ENCODE results near the gene CRYL1.

DNA sequence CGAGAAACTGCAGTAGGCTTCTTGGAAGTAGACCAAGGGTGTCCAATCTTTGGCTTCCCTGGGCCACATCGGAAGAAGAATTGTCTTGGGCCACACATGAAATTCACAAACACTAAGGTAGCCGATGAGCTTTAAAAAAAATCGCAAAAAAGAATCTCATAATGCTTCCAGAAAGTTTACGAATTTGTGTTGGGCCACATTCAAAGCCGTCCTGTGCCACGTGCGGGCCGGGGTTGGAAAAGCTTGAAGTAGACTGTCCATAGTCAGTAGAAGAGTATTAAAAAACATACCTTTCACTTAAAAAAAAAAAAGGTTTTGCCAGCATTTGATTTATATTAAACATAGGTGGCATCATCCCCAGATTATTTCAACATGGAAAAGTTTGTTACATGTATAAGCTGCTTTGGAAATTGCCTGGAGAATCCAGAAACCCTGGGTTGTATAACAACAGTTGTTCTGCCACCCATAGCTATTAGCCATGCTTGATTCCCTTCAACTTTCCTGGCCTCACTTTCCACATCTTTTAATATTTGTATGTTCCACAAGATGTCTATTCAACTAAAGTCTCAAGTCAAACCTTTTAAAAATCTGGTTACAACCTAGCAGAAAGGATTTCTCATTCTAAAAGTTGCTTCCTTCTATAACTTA is 42.3 kb upstream of the CRYL1 start:
- no peak for TF ChIP-seq CTCF (conservative IDR thresholded peaks at IDR 0.05 in 1 of 2, IDR thresholded peaks at IDR 0.05 in 1 of 2; ENCODE audit: extremely low read depth in 1 of 2, insufficient read depth in 1 of 2, low read depth in 1 of 2, low read length in 2 of 2)
- TF ChIP-seq EZH2 (IDR thresholded peaks at IDR 0.05; ENCODE audit: borderline replicate concordance, low read length) = no peak
